NCI-H345 treated with DMSO at 0.1 percent for 48 hours (cell line): ENCODE results near the gene SERPINB6.
"Not testable (repeated sequence)": the region's sequence is repeated elsewhere in the genome, so short reads cannot be mapped to it uniquely, and the experiment has no call there.

Experiments used
- DNase-seq: peaks from one replicate; lab custom pipeline; 2025; ENCODE audit not compliant: unreplicated experiment; lab: John Stamatoyannopoulos, UW

Gene SERPINB6

GRCh38 chr6:2959909-2960719 is 11.3 kb downstream of the SERPINB6 start:
- no peak for DNase-seq

GRCh38 chr6:2958776-2959175 is 12.6 kb downstream of the SERPINB6 start:
- DNase-seq, result no peak

GRCh38 chr6:2958331-2958711 is 13.0 kb downstream of the SERPINB6 start:
- DNase-seq, result no peak

- no peak for DNase-seq
Measured at GRCh38 chr6:2957696-2958330, 13.6 kb downstream of the SERPINB6 start.

GRCh38 chr6:2956930-2957685 is 14.3 kb downstream of the SERPINB6 start:
- no peak for DNase-seq

- DNase-seq, result no peak
Measured at GRCh38 chr6:2953098-2953497, 18.3 kb downstream of the SERPINB6 start.

- DNase-seq, result no peak
Measured at GRCh38 chr6:2952557-2953095, 18.7 kb downstream of the SERPINB6 start.

GRCh38 chr6:2951728-2952127 is 19.6 kb downstream of the SERPINB6 start:
- DNase-seq, result no peak

- DNase-seq, result no peak
Measured at GRCh38 chr6:2950713-2951112, 20.7 kb downstream of the SERPINB6 start.

GRCh38 chr6:2949536-2950083 is 21.8 kb downstream of the SERPINB6 start:
- DNase-seq, result no peak

GRCh38 chr6:2949121-2949520 is 22.2 kb downstream of the SERPINB6 start:
- no peak for DNase-seq

- DNase-seq, result no peak
Measured at GRCh38 chr6:2948228-2949025, 22.9 kb downstream of the SERPINB6 start.

GRCh38 chr6:2947445-2947844 is 23.9 kb downstream of the SERPINB6 start:
- no peak for DNase-seq

GRCh38 chr6:2945153-2945452 is 26.3 kb downstream of the SERPINB6 start:
- DNase-seq, result no peak

- no peak for DNase-seq
Measured at GRCh38 chr6:2944405-2945152, 26.8 kb downstream of the SERPINB6 start.

- no peak for DNase-seq
Measured at GRCh38 chr6:2943564-2943955, 27.8 kb downstream of the SERPINB6 start.

- no peak for DNase-seq
Measured at GRCh38 chr6:2942914-2943563, 28.3 kb downstream of the SERPINB6 start.

- DNase-seq, result not testable (repeated sequence)
Measured at GRCh38 chr6:2942116-2942515, 29.3 kb downstream of the SERPINB6 start.

GRCh38 chr6:2940851-2941250 is 30.5 kb downstream of the SERPINB6 start:
- DNase-seq, result no peak
